SH-SY5Y (cell line): ENCODE data around the gene DLG5.

Experiments used
- GATA2 ChIP-seq: IDR thresholded peaks from 2 replicates; pipeline ENCODE4 v1.6.1; 2011; ENCODE audit warnings: mild to moderate bottlenecking, low read depth, low read length
- GATA3 ChIP-seq: IDR thresholded peaks from 2 replicates; pipeline ENCODE4 v1.6.1; 2011; ENCODE audit warnings: low read depth, mild to moderate bottlenecking, low read length, moderate library complexity

- TF ChIP-seq GATA2 = no peak
- TF ChIP-seq GATA3 = no peak
Measured at GRCh38 chr10:77788496-77789010, 138.0 kb downstream of the DLG5 start.
